ENCODE results near the gene RBBP7.

The RBBP7 gene

GRCh38 chrX:16870095-16870861, at the start of gene RBBP7:
TSS of gene RBBP7 (minus strand) at chrX:16870362. CDS start at chrX:16870053, 309 bp downstream.
- peaks cover 21% of the 10 kb centered on the region for H3K4me1 ChIP-seq (ENCODE audit: control insufficient read depth, insufficient read depth, low read length)

DNA sequence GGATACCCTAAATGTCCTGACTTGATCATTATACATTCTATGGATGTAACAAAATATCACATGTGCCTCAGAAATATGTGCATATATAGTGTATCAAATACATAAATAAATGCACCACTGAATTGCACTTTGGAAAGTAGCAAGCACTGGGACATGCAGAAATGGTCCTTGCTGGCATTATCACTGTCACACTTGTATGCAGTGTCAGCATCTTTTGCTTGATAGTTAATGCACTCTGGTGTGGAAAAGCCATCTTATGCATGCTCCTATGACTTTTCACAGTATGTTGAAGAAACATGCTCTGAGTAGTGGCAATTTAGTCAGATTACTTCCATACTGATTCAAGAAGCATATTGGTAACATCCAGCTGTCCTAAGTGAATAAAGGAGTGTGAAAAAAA, 48.8 kb upstream of the RBBP7 start:
- Histone ChIP-seq H3K4me3 (ENCODE audit: low read depth, low read length) (no peak overlapping the region), H3K4me1 (ENCODE audit: control insufficient read depth, insufficient read depth, low read length) (peaks cover 7% of the 10 kb centered on the region; the same call in 1 of the 2 replicates), H3K9me3 (ENCODE audit: control insufficient read depth, insufficient read depth, low read length) (no peaks in the 10 kb centered on the region), H3K9ac (ENCODE audit: low read depth, low read length) (no peak overlapping the region), H3K36me3 (ENCODE audit: control insufficient read depth, insufficient read depth, low read length) (no peaks in the 10 kb centered on the region), H3K27ac (ENCODE audit: low read depth, low read length) (no peak overlapping the region), H3K27me3 (ENCODE audit: control insufficient read depth, insufficient read depth, low read length) (peaks cover 16% of the 10 kb centered on the region)

More at GRCh38 chrX:16870095-16870861, at the start of gene RBBP7:
- Histone ChIP-seq H3K36me3 (ENCODE audit: control insufficient read depth, insufficient read depth, low read length) (peaks cover 30% of the 10 kb centered on the region), H3K27me3 (ENCODE audit: control insufficient read depth, insufficient read depth, low read length) (0 out of 2 replicates have a peak, but pooled peaks cover 3% of the 10 kb centered on the region), H3K9me3 (ENCODE audit: control insufficient read depth, insufficient read depth, low read length) (no peaks in the 10 kb centered on the region), H3K4me3 (ENCODE audit: low read depth, low read length) (peak within 1 kb of the TSS; percentile 99), H3K27ac (ENCODE audit: low read depth, low read length) (peak within 1 kb of the TSS; percentile 93), H3K9ac (ENCODE audit: low read depth, low read length) (peak within 1 kb of the TSS; percentile 98)

- Histone ChIP-seq H3K9me3 (ENCODE audit: control insufficient read depth, insufficient read depth, low read length) (no peaks in the 10 kb centered on the region), H3K27ac (ENCODE audit: low read depth, low read length) (no peak overlapping the region), H3K4me1 (ENCODE audit: control insufficient read depth, insufficient read depth, low read length) (peaks cover 7% of the 10 kb centered on the region; the same call in 1 of the 2 replicates), H3K27me3 (ENCODE audit: control insufficient read depth, insufficient read depth, low read length) (peaks cover 21% of the 10 kb centered on the region), H3K9ac (ENCODE audit: low read depth, low read length) (no peak overlapping the region), H3K4me3 (ENCODE audit: low read depth, low read length) (no peak overlapping the region), H3K36me3 (ENCODE audit: control insufficient read depth, insufficient read depth, low read length) (no peaks in the 10 kb centered on the region)
These were observed 47.0 kb upstream of the RBBP7 start for GRCh38 chrX:16917120-16917519.

GRCh38 chrX:16916561-16916960, 46.4 kb upstream of the RBBP7 start:
- Histone ChIP-seq H3K27me3 (ENCODE audit: control insufficient read depth, insufficient read depth, low read length) (peaks cover 21% of the 10 kb centered on the region), H3K36me3 (ENCODE audit: control insufficient read depth, insufficient read depth, low read length) (no peaks in the 10 kb centered on the region), H3K4me3 (ENCODE audit: low read depth, low read length) (no peak overlapping the region)

DNA sequence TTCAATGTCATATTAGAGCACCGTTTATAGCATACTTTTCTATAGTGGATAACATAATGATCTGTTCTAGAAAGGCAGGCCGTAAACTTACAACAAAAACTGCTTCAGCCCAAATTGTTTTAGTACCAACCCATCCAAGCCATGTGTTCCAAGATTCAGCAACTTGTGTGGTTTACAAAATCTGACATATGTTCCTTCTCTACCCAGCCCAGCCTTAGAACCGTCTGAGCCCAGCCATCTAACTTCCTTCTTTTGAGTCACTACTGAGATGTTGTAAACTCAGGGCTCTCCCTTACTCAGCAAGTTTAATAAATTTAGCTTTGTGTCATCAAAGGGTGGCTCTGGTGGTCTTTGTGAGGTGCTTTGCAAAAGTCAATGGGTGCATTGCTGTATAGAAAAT, 43.9 kb upstream of the RBBP7 start:
- H3K9me3 ChIP-seq (ENCODE audit: control insufficient read depth, insufficient read depth, low read length), result no peaks in the 10 kb centered on the region
- peaks cover 17% of the 10 kb centered on the region for H3K27me3 ChIP-seq (ENCODE audit: control insufficient read depth, insufficient read depth, low read length)
- H3K27ac ChIP-seq (ENCODE audit: low read depth, low read length), result no peak overlapping the region
- no peak overlapping the region for H3K9ac ChIP-seq (ENCODE audit: low read depth, low read length)
- no peak overlapping the region for H3K4me3 ChIP-seq (ENCODE audit: low read depth, low read length)
- H3K36me3 ChIP-seq (ENCODE audit: control insufficient read depth, insufficient read depth, low read length), result no peaks in the 10 kb centered on the region
- peaks cover 7% of the 10 kb centered on the region; the same call in 1 of the 2 replicates for H3K4me1 ChIP-seq (ENCODE audit: control insufficient read depth, insufficient read depth, low read length)

More at GRCh38 chrX:16916561-16916960, 46.4 kb upstream of the RBBP7 start:
- Histone ChIP-seq H3K27ac (ENCODE audit: low read depth, low read length) (no peak overlapping the region), H3K9me3 (ENCODE audit: control insufficient read depth, insufficient read depth, low read length) (no peaks in the 10 kb centered on the region), H3K9ac (ENCODE audit: low read depth, low read length) (no peak overlapping the region), H3K4me1 (ENCODE audit: control insufficient read depth, insufficient read depth, low read length) (peaks cover 7% of the 10 kb centered on the region; the same call in 1 of the 2 replicates)

GRCh38 chrX:16910376-16910775, 40.2 kb upstream of the RBBP7 start:
- H3K9ac ChIP-seq (ENCODE audit: low read depth, low read length), result no peak overlapping the region
- H3K4me3 ChIP-seq (ENCODE audit: low read depth, low read length), result no peak overlapping the region
- H3K9me3 ChIP-seq (ENCODE audit: control insufficient read depth, insufficient read depth, low read length), result no peaks in the 10 kb centered on the region
- no peaks in the 10 kb centered on the region for H3K4me1 ChIP-seq (ENCODE audit: control insufficient read depth, insufficient read depth, low read length)
- H3K36me3 ChIP-seq (ENCODE audit: control insufficient read depth, insufficient read depth, low read length), result no peaks in the 10 kb centered on the region
- no peak overlapping the region for H3K27ac ChIP-seq (ENCODE audit: low read depth, low read length)
- H3K27me3 ChIP-seq (ENCODE audit: control insufficient read depth, insufficient read depth, low read length), result 0 out of 2 replicates have a peak, but pooled peaks cover 11% of the 10 kb centered on the region

GRCh38 chrX:16903274-16904022, 33.3 kb upstream of the RBBP7 start:
- H3K36me3 ChIP-seq (ENCODE audit: control insufficient read depth, insufficient read depth, low read length), result no peaks in the 10 kb centered on the region
- H3K4me3 ChIP-seq (ENCODE audit: low read depth, low read length), result no peak overlapping the region
- H3K4me1 ChIP-seq (ENCODE audit: control insufficient read depth, insufficient read depth, low read length), result no peaks in the 10 kb centered on the region
- no peak overlapping the region for H3K9ac ChIP-seq (ENCODE audit: low read depth, low read length)
- H3K27me3 ChIP-seq (ENCODE audit: control insufficient read depth, insufficient read depth, low read length), result no peaks in the 10 kb centered on the region; the same call in 1 of the 2 replicates
- H3K27ac ChIP-seq (ENCODE audit: low read depth, low read length), result no peak overlapping the region
- H3K9me3 ChIP-seq (ENCODE audit: control insufficient read depth, insufficient read depth, low read length), result no peaks in the 10 kb centered on the region

GRCh38 chrX:16897445-16897844, 27.3 kb upstream of the RBBP7 start:
- Histone ChIP-seq H3K4me3 (ENCODE audit: low read depth, low read length) (no peak overlapping the region), H3K4me1 (ENCODE audit: control insufficient read depth, insufficient read depth, low read length) (peaks cover 2% of the 10 kb centered on the region; the same call in 1 of the 2 replicates), H3K27me3 (ENCODE audit: control insufficient read depth, insufficient read depth, low read length) (peaks cover 8% of the 10 kb centered on the region; the same call in 1 of the 2 replicates), H3K9me3 (ENCODE audit: control insufficient read depth, insufficient read depth, low read length) (no peaks in the 10 kb centered on the region), H3K9ac (ENCODE audit: low read depth, low read length) (no peak overlapping the region), H3K36me3 (ENCODE audit: control insufficient read depth, insufficient read depth, low read length) (no peaks in the 10 kb centered on the region), H3K27ac (ENCODE audit: low read depth, low read length) (no peak overlapping the region)

- Histone ChIP-seq H3K4me1 (ENCODE audit: control insufficient read depth, insufficient read depth, low read length) (peaks cover 3% of the 10 kb centered on the region; the same call in 1 of the 2 replicates), H3K27ac (ENCODE audit: low read depth, low read length) (no peak overlapping the region), H3K9me3 (ENCODE audit: control insufficient read depth, insufficient read depth, low read length) (no peaks in the 10 kb centered on the region), H3K9ac (ENCODE audit: low read depth, low read length) (no peak overlapping the region), H3K36me3 (ENCODE audit: control insufficient read depth, insufficient read depth, low read length) (no peaks in the 10 kb centered on the region), H3K4me3 (ENCODE audit: low read depth, low read length) (no peak overlapping the region), H3K27me3 (ENCODE audit: control insufficient read depth, insufficient read depth, low read length) (peaks cover 8% of the 10 kb centered on the region; the same call in 1 of the 2 replicates)
These were observed 22.6 kb upstream of the RBBP7 start for GRCh38 chrX:16892504-16893362.

- Histone ChIP-seq H3K27me3 (ENCODE audit: control insufficient read depth, insufficient read depth, low read length) (peaks cover 21% of the 10 kb centered on the region), H3K36me3 (ENCODE audit: control insufficient read depth, insufficient read depth, low read length) (no peaks in the 10 kb centered on the region), H3K4me1 (ENCODE audit: control insufficient read depth, insufficient read depth, low read length) (no peaks in the 10 kb centered on the region), H3K4me3 (ENCODE audit: low read depth, low read length) (no peak overlapping the region), H3K9ac (ENCODE audit: low read depth, low read length) (no peak overlapping the region), H3K9me3 (ENCODE audit: control insufficient read depth, insufficient read depth, low read length) (no peaks in the 10 kb centered on the region), H3K27ac (ENCODE audit: low read depth, low read length) (no peak overlapping the region)
These were observed 15.5 kb upstream of the RBBP7 start for GRCh38 chrX:16885628-16886027.
